ENCODE measurements around the gene FBN1.

Gene FBN1

GRCh38 chr15:48415036-48415886, 230.2 kb downstream of the FBN1 start:
- ChIA-PET CTCF (interaction anchor here (0.8 to 7.9 kb wide), 3 partner anchors 8 to 57 kb away, joined by 4 to 43 read pairs (median 10); no protein-coding TSS in a partner anchor), POLR2A (no interaction called here)
- DNase-seq (ENCODE audit: low read depth, low spot score) = no peak
- TF ChIP-seq, protein P1, sequence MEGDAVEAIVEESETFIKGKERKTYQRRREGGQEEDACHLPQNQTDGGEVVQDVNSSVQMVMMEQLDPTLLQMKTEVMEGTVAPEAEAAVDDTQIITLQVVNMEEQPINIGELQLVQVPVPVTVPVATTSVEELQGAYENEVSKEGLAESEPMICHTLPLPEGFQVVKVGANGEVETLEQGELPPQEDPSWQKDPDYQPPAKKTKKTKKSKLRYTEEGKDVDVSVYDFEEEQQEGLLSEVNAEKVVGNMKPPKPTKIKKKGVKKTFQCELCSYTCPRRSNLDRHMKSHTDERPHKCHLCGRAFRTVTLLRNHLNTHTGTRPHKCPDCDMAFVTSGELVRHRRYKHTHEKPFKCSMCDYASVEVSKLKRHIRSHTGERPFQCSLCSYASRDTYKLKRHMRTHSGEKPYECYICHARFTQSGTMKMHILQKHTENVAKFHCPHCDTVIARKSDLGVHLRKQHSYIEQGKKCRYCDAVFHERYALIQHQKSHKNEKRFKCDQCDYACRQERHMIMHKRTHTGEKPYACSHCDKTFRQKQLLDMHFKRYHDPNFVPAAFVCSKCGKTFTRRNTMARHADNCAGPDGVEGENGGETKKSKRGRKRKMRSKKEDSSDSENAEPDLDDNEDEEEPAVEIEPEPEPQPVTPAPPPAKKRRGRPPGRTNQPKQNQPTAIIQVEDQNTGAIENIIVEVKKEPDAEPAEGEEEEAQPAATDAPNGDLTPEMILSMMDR (IDR thresholded peaks at IDR 0.05; ENCODE audit: insufficient read depth, low read length, missing control alignments) = no peak
- H3K4me3 ChIP-seq (ENCODE audit: low read depth, low read length) = no peak overlapping the region

DNA sequence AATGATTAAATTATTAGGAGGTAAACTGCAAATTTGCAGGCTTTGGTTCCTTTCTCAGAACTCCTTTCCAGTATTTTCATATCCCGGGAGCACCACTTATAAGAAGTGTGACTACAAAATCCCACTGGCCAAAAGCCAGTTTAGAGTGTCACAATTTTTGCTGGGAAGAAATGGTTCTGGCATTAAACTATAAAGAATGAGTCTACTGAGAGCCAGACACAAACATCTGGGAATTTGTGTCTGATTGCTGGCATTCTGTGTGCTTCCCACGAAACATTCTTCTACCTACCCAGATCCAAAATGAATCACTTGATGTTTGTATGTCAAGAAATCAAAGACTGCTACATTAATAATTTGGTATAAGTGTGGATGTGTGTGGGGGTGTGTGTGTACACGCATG, 231.5 kb downstream of the FBN1 start:
- TF ChIP-seq, protein P1 (IDR thresholded peaks at IDR 0.05; ENCODE audit: insufficient read depth, low read length, missing control alignments) = no peak
- POLR2A ChIA-PET = no interaction called here
- DNase-seq (ENCODE audit: low read depth, low spot score) = no peak
- CTCF ChIA-PET = interaction anchor here (0.6 to 7.9 kb wide), 3 partner anchors 9 to 62 kb away, joined by 3 to 43 read pairs (median 3); no protein-coding TSS in a partner anchor
- H3K4me3 ChIP-seq (ENCODE audit: low read depth, low read length) = no peak overlapping the region

DNA sequence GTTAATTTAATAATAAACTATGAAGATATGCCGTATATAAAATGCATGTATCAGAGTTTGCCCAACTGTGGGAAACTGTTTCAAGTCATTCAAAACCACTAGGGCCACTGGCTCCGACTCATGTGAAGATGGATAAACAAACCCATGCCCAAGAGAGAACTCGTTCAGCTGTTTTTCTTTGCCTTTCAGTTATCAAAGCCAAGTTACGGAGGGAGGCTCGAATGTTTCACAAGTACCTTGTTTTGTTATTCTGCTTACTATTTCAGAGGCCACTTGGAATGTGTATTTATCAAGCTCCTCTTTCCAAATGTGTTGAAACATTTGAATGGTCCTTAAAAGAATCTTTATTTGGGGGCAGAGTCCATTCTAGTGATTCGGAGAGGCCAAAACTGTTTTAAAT, 232.2 kb downstream of the FBN1 start:
- TF ChIP-seq, protein P1 (IDR thresholded peaks at IDR 0.05; ENCODE audit: insufficient read depth, low read length, missing control alignments) = no peak
- H3K4me3 ChIP-seq (ENCODE audit: low read depth, low read length) = no peak overlapping the region
- ChIA-PET POLR2A (no interaction called here), CTCF (interaction anchor here (1.2 to 7.9 kb wide), 2 partner anchors 10 to 55 kb away, joined by 3 to 43 read pairs; no protein-coding TSS in a partner anchor)
- no peak for DNase-seq (ENCODE audit: low read depth, low spot score)

GRCh38 chr15:48411971-48412591, 233.4 kb downstream of the FBN1 start:
- ChIA-PET CTCF (interaction anchor here (1.2 to 7.9 kb wide), 3 partner anchors 10 to 54 kb away, joined by 3 to 43 read pairs (median 3); no protein-coding TSS in a partner anchor), POLR2A (interaction anchor here (0.9 to 1.4 kb wide), 4 partner anchors 10 to 38 kb away, joined by 3 to 5 read pairs (median 4); no protein-coding TSS in a partner anchor)
- TF ChIP-seq, protein P1 (IDR thresholded peaks at IDR 0.05; ENCODE audit: insufficient read depth, low read length, missing control alignments) = no peak
- no peak for DNase-seq (ENCODE audit: low read depth, low spot score)
- H3K4me3 ChIP-seq (ENCODE audit: low read depth, low read length) = no peak overlapping the region

GRCh38 chr15:48409623-48410022, 235.9 kb downstream of the FBN1 start:
- CTCF ChIA-PET = interaction anchor here (3.4 kb wide), 1 partner anchor 12 kb away, joined by 9 read pairs; no protein-coding TSS in a partner anchor
- TF ChIP-seq, protein P1 (IDR thresholded peaks at IDR 0.05; ENCODE audit: insufficient read depth, low read length, missing control alignments) = no peak

DNA sequence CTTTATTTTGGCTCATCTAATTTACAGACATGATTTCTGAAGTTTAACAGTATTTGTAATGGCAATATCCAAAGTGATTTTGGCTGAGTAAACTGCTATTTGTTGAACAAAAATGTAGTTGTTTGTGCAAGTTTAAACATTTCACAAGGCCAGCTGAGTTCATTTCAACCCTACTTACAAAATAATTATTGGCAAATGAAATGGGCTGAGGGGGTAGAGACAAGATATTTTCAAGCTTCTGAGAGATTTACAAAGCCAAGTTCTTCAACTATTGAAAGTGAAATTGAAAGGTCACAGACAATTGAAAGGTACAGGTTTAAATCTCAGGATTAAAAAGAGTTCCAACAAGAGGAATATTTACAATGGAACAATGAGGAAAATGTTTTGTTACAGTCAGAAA, 237.2 kb downstream of the FBN1 start:
- ChIA-PET POLR2A (interaction anchor here (0.9 kb wide), 1 partner anchor 15 kb away, joined by 4 read pairs; no protein-coding TSS in a partner anchor), CTCF (interaction anchor here (3.4 kb wide), 1 partner anchor 14 kb away, joined by 9 read pairs; no protein-coding TSS in a partner anchor)
- TF ChIP-seq, protein P1 (IDR thresholded peaks at IDR 0.05; ENCODE audit: insufficient read depth, low read length, missing control alignments) = no peak
- DNase-seq (ENCODE audit: low read depth, low spot score) = no peak
- H3K4me3 ChIP-seq (ENCODE audit: low read depth, low read length) = no peak overlapping the region

More at GRCh38 chr15:48409623-48410022, 235.9 kb downstream of the FBN1 start:
- no peak overlapping the region for H3K4me3 ChIP-seq (ENCODE audit: low read depth, low read length)
- no peak for DNase-seq (ENCODE audit: low read depth, low spot score)
- POLR2A ChIA-PET = no interaction called here

Data from AG04449 (cell line).